GM12801 (cell line): Measurements from ENCODE around the gene ADAP1.

Source experiments
- CTCF ChIP-seq: IDR thresholded peaks from one replicate; pipeline ENCODE4 v1.5.1; 2011; ENCODE audit warnings: control low read depth; ENCODE audit not compliant: insufficient read length; ENCODE audit errors: extremely low read depth

Gene ADAP1

DNA sequence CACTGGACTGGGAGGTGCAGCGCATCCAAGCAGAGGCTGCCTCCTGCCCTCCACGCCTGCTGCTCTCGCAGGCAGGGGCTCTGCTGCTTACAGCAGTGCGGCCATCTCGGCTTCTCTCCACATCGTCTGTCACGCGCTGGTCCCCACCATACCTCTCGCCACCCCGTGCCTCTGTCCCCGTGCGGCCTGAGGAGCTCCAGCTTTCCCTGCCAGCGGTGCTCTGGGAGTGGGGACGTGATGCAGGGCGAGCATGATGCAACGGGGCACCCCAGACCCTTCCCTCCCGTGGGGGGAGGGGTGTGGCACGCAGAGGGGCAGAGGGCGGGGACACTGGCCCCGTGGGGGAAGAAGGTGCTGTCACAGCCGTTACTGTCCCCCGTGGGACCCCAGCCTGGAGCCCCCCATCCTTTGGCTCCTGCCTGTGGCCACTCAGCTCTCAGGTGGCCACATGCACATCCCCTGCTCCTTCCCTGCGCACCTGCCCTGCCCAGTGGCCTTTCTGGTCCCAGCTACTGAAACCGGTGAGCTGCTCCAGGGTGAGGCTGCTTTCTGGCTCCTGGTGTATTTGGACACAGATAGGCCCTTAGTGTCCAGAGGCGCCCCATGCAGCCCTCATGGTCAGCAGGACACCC, 69.1 kb downstream of the ADAP1 start:
- no peak for TF ChIP-seq CTCF

GRCh38 chr7:884191-885003, 70.1 kb downstream of the ADAP1 start:
- TF ChIP-seq CTCF: no peak

DNA sequence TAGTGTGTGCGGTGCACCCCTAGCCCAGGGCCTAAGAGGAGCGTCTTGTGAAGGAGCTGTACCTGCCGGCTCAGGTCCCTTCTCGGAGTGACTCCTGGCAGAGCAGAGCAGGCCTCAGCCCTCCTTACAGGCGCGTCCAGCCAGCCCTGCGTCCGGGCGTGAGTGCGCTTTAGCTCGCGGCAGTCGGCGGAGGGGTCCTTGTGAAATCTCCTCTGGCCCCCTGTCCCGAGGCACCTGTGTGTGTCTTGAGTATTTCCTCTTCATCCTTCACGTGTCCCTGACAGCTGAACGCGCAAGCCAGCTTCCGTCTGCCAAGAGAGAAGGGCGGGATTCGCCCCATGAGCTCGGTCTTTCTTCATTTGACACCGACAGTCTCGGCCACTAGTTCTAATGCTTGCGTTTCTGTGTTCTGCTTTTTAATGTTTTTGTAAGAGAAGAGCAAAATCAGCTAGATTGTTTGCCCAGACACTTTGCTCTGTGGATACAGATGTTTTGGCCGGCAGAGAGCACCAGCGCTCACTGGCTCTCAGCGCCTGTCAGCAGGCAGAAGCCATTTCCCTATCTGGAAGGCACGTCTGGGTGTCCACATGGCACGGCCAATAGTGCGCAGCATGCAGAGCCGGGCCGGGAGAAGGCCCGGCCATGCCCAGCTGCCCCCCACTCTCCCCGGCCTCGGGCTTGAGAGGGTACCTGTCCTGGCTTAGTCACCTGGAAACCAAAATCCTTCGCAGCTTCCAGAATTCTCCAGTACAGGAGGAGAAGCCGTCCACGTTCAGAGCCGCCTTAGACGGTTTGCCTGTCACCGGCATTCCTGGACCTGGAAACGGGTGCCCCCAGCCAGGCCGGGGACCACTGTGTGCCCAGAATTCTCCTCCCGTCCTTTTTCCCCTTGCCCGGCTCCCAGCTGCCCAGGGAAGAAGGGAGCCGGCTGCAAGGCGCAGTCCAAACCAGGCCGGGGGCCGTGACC, 71.1 kb downstream of the ADAP1 start:
- no peak for TF ChIP-seq CTCF

- no peak for TF ChIP-seq CTCF
Measured at GRCh38 chr7:882336-883035, 72.0 kb downstream of the ADAP1 start.

GRCh38 chr7:881441-882234, 72.8 kb downstream of the ADAP1 start:
- TF ChIP-seq CTCF: no peak

GRCh38 chr7:880450-880849, 74.0 kb downstream of the ADAP1 start:
- TF ChIP-seq CTCF: no peak
